Measurements from ENCODE around the gene PINLYP. TPM values are rescaled to one million over a fixed set of nuclear protein-coding genes. Genes with fewer than 3 reads are reported as not detected.

PINLYP gene
- total and polyA plus RNA-seq, 9 of the 15 experiments (the other 6 are each of a cell fraction or from before 2014, with no cell fraction given): 1.00 to 6.7 (median 2.2) TPM

DNA sequence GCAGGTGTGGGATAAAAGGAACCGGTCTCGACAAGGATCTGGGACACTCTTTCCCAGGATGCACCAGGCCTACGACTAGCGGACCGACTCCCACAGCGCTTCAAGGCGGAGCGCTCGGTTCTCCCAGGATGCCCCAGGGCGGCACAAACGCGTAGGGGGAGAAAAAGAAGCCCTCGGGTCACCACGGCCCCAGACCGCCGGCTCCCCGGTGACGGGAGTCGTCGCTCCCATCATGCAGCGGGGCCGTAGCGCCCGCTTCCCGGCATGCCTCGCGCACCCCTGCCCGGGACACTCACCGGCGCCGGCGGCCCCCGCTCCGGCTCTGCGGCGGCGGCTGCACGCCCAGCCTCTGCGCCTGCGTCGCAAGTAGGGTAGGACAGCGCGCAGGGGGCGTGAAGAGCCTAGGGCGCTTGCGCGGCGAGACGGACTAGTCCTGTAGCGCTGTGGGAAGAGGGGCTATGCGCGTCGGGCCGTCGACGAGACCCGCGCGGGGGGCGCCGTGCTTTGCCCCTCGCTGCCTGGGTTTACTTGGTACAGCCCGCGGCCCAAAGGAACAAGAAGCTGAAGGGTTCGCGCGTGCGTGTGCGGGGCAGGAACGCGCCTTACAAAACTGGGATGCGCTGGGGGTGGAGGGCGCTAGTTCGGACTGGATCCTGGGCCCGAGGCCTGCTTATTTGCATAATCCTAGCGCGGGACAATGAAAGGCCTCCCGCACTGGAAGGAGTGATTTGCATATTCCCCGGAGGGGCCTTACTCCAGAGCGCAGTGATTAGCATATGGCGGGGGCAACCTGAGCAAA lies 43.9 kb downstream of the PINLYP start, which contains the start of gene ZNF428 (continued):
- TF ChIP-seq, protein P1, sequence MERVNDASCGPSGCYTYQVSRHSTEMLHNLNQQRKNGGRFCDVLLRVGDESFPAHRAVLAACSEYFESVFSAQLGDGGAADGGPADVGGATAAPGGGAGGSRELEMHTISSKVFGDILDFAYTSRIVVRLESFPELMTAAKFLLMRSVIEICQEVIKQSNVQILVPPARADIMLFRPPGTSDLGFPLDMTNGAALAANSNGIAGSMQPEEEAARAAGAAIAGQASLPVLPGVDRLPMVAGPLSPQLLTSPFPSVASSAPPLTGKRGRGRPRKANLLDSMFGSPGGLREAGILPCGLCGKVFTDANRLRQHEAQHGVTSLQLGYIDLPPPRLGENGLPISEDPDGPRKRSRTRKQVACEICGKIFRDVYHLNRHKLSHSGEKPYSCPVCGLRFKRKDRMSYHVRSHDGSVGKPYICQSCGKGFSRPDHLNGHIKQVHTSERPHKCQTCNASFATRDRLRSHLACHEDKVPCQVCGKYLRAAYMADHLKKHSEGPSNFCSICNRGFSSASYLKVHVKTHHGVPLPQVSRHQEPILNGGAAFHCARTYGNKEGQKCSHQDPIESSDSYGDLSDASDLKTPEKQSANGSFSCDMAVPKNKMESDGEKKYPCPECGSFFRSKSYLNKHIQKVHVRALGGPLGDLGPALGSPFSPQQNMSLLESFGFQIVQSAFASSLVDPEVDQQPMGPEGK (CRISPR knock-in tag; IDR thresholded peaks at IDR 0.05; ENCODE audit: borderline replicate concordance): no peak
- no peak for TF ChIP-seq ZBTB8A (IDR thresholded peaks at IDR 0.05; ENCODE audit: partially characterized antibody)
- TF ChIP-seq ZBTB7A (IDR thresholded peaks at IDR 0.05; ENCODE audit: borderline replicate concordance, control insufficient read depth, low read depth, low read length): peak; percentile 33
- peak; percentile 57 for TF ChIP-seq CREM (IDR thresholded peaks at IDR 0.05; ENCODE audit: low read depth)
- TF ChIP-seq, protein P2, sequence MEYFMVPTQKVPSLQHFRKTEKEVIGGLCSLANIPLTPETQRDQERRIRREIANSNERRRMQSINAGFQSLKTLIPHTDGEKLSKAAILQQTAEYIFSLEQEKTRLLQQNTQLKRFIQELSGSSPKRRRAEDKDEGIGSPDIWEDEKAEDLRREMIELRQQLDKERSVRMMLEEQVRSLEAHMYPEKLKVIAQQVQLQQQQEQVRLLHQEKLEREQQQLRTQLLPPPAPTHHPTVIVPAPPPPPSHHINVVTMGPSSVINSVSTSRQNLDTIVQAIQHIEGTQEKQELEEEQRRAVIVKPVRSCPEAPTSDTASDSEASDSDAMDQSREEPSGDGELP (CRISPR knock-in tag; IDR thresholded peaks at IDR 0.05; ENCODE audit: borderline replicate concordance): 0 out of 2 replicates have a peak, but pooled peaks have one; percentile 23
- TF ChIP-seq SIRT6 (IDR thresholded peaks at IDR 0.05; ENCODE audit: low read depth, low read length): no peak
- TF ChIP-seq ZNF785 (CRISPR knock-in tag; IDR thresholded peaks at IDR 0.05): no peak
- no peak for TF ChIP-seq NCOA4 (IDR thresholded peaks at IDR 0.05; ENCODE audit: partially characterized antibody)
- TF ChIP-seq PTBP1 (IDR thresholded peaks at IDR 0.05; ENCODE audit: low read depth, low read length): no peak
- TF ChIP-seq, protein P3, sequence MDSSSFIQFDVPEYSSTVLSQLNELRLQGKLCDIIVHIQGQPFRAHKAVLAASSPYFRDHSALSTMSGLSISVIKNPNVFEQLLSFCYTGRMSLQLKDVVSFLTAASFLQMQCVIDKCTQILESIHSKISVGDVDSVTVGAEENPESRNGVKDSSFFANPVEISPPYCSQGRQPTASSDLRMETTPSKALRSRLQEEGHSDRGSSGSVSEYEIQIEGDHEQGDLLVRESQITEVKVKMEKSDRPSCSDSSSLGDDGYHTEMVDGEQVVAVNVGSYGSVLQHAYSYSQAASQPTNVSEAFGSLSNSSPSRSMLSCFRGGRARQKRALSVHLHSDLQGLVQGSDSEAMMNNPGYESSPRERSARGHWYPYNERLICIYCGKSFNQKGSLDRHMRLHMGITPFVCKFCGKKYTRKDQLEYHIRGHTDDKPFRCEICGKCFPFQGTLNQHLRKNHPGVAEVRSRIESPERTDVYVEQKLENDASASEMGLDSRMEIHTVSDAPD (CRISPR knock-in tag; IDR thresholded peaks at IDR 0.05): no peak
- TF ChIP-seq, protein P4, sequence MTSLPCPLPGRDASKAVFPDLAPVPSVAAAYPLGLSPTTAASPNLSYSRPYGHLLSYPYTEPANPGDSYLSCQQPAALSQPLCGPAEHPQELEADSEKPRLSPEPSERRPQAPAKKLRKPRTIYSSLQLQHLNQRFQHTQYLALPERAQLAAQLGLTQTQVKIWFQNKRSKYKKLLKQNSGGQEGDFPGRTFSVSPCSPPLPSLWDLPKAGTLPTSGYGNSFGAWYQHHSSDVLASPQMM (CRISPR knock-in tag; IDR thresholded peaks at IDR 0.05): no peak
- peak; percentile 45 for TF ChIP-seq CEBPB (tag; IDR thresholded peaks at IDR 0.05)
- TF ChIP-seq, protein P5, sequence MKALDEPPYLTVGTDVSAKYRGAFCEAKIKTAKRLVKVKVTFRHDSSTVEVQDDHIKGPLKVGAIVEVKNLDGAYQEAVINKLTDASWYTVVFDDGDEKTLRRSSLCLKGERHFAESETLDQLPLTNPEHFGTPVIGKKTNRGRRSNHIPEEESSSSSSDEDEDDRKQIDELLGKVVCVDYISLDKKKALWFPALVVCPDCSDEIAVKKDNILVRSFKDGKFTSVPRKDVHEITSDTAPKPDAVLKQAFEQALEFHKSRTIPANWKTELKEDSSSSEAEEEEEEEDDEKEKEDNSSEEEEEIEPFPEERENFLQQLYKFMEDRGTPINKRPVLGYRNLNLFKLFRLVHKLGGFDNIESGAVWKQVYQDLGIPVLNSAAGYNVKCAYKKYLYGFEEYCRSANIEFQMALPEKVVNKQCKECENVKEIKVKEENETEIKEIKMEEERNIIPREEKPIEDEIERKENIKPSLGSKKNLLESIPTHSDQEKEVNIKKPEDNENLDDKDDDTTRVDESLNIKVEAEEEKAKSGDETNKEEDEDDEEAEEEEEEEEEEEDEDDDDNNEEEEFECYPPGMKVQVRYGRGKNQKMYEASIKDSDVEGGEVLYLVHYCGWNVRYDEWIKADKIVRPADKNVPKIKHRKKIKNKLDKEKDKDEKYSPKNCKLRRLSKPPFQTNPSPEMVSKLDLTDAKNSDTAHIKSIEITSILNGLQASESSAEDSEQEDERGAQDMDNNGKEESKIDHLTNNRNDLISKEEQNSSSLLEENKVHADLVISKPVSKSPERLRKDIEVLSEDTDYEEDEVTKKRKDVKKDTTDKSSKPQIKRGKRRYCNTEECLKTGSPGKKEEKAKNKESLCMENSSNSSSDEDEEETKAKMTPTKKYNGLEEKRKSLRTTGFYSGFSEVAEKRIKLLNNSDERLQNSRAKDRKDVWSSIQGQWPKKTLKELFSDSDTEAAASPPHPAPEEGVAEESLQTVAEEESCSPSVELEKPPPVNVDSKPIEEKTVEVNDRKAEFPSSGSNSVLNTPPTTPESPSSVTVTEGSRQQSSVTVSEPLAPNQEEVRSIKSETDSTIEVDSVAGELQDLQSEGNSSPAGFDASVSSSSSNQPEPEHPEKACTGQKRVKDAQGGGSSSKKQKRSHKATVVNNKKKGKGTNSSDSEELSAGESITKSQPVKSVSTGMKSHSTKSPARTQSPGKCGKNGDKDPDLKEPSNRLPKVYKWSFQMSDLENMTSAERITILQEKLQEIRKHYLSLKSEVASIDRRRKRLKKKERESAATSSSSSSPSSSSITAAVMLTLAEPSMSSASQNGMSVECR (CRISPR knock-in tag; IDR thresholded peaks at IDR 0.05): peak; percentile 61
- TF ChIP-seq, protein P6, sequence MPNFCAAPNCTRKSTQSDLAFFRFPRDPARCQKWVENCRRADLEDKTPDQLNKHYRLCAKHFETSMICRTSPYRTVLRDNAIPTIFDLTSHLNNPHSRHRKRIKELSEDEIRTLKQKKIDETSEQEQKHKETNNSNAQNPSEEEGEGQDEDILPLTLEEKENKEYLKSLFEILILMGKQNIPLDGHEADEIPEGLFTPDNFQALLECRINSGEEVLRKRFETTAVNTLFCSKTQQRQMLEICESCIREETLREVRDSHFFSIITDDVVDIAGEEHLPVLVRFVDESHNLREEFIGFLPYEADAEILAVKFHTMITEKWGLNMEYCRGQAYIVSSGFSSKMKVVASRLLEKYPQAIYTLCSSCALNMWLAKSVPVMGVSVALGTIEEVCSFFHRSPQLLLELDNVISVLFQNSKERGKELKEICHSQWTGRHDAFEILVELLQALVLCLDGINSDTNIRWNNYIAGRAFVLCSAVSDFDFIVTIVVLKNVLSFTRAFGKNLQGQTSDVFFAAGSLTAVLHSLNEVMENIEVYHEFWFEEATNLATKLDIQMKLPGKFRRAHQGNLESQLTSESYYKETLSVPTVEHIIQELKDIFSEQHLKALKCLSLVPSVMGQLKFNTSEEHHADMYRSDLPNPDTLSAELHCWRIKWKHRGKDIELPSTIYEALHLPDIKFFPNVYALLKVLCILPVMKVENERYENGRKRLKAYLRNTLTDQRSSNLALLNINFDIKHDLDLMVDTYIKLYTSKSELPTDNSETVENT (CRISPR knock-in tag; IDR thresholded peaks at IDR 0.05): peak; percentile 26; the same call in 1 of the 2 replicates

Measured in K562 (cell line).